OCI-LY1 (cell line): ENCODE data around the gene PRM2.

ENCODE experiments used
- H2AFZ ChIP-seq: fragments of 200-600 bp; sonication (generic), shearing (Covaris generic); 2 replicates; pipeline ENCODE4 v1.6.0; 2014; ENCODE audit warnings: antibody characterized with exemption, mild to moderate bottlenecking, low read length
- H3F3A ChIP-seq: fragments of 200-600 bp; sonication (generic), shearing (Covaris generic); 2 replicates; pipeline ENCODE4 v1.6.0; 2014; ENCODE audit warnings: mild to moderate bottlenecking, antibody characterized with exemption, low read length, moderate library complexity; ENCODE audit not compliant: insufficient read depth
- H3K27ac ChIP-seq: fragments of 200-600 bp; sonication (generic); 2 replicates; pipeline ENCODE4 v1.5.1; 2014; ENCODE audit warnings: low read length, mixed run types, mild to moderate bottlenecking, low read depth; ENCODE audit not compliant: poor library complexity, severe bottlenecking
- H3K27me3 ChIP-seq: fragments of 200-600 bp; sonication (generic); 2 replicates; pipeline ENCODE4 v1.6.0; 2014; ENCODE audit warnings: antibody characterized with exemption, mild to moderate bottlenecking, low read length, moderate library complexity; ENCODE audit not compliant: insufficient read depth
- H3K36me3 ChIP-seq: fragments of 200-600 bp; sonication (generic); 2 replicates; pipeline ENCODE4 v1.6.1; 2014; ENCODE audit warnings: mild to moderate bottlenecking, antibody characterized with exemption, low read length, moderate library complexity, mixed read lengths; ENCODE audit not compliant: insufficient read depth
- H3K4me1 ChIP-seq: fragments of 200-600 bp; sonication (generic); 2 replicates; pipeline ENCODE4 v1.5.1; 2014; ENCODE audit warnings: mild to moderate bottlenecking, low read length, moderate library complexity; ENCODE audit not compliant: insufficient read depth, severe bottlenecking
- H3K4me2 ChIP-seq: fragments of 200-600 bp; sonication (generic), shearing (Covaris generic); 2 replicates; pipeline ENCODE4 v1.6.1; 2014; ENCODE audit warnings: low read length
- H3K4me3 ChIP-seq: fragments of 200-600 bp; sonication (generic); 2 replicates; pipeline ENCODE4 v1.5.1; 2014; ENCODE audit warnings: low read length, low read depth, mild to moderate bottlenecking, mixed read lengths; ENCODE audit not compliant: poor library complexity, severe bottlenecking
- H3K79me2 ChIP-seq: fragments of 200-600 bp; shearing (Covaris generic); 2 replicates; pipeline ENCODE4 v1.6.1; 2016; ENCODE audit warnings: mixed run types, low read length, mixed read lengths; ENCODE audit not compliant: insufficient read depth
- H3K9ac ChIP-seq: fragments of 200-600 bp; sonication (generic), shearing (Covaris generic); 2 replicates; pipeline ENCODE4 v1.6.1; 2014; ENCODE audit warnings: mild to moderate bottlenecking, low read length, mixed read lengths
- H3K9me2 ChIP-seq: fragments of 200-600 bp; sonication (generic), shearing (Covaris generic); 2 replicates; pipeline ENCODE4 v1.6.1; 2014; ENCODE audit warnings: low read depth, mild to moderate bottlenecking, low read length, mixed read lengths
- H3K9me3 ChIP-seq: fragments of 200-600 bp; shearing (Covaris generic); 2 replicates; pipeline ENCODE4 v1.6.1; 2014; ENCODE audit warnings: low read length, mixed read lengths
- H4K20me1 ChIP-seq: fragments of 200-600 bp; sonication (generic), shearing (Covaris generic); 2 replicates; pipeline ENCODE4 v1.6.0; 2016; ENCODE audit warnings: mild to moderate bottlenecking, low read length; ENCODE audit not compliant: insufficient read depth
- EZH2 ChIP-seq: fragments of 200-600 bp; sonication (generic), shearing (Covaris generic); IDR thresholded peaks from 2 replicates; pipeline ENCODE4 v1.8.0; 2017; ENCODE audit warnings: borderline replicate concordance, mixed run types, mild to moderate bottlenecking, antibody characterized with exemption, low read length, moderate library complexity, mixed read lengths
- TF ChIP-seq, protein P1 (sequence below): fragments of 200-600 bp; sonication (generic), shearing (Covaris generic); IDR thresholded peaks from 2 replicates; pipeline ENCODE4 v1.5.1; 2017; ENCODE audit warnings: mild to moderate bottlenecking, antibody characterized with exemption, low read length, moderate library complexity, mixed read lengths

PRM2 gene

DNA sequence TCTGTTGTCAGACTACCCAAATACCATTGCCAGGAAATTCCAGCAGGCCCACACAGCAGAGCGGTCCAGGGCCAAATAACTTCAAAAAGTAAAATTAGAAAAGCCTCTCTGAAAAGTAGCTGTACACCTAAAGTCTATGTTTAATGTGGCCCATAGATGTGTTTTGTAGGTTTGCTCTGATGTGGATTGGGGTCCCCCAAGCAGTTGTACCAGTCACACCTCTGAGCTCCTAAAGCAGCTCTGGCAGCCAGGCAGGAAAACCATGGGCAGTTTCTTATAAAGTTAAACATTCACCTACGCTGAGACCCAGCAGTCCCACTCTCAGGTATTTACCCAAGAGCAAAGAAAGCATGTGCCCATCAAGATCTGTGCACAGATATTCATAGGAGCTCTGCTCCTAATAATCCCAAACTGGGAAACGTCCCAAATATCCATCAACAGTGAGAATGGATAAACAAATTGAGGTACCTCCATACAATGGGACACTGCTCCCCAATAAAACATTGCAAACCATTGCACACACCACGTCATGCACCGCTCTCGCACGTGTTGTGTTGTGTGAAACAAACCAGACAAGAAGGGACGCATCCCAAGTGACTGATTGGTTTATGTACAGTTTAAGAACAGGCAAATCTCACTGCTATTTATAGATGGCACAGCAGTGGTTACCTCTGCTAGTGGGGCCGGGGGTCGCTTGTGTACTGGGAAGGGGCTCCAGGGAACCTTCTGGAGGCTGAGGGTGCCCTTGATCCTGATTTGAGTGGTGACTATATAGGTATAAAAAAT, 20.6 kb upstream of the PRM2 start:
- H3K79me2 ChIP-seq: no peaks in the 10 kb centered on the region
- H3K27me3 ChIP-seq: no peaks in the 10 kb centered on the region
- H2AFZ ChIP-seq: no peak overlapping the region
- H3K4me1 ChIP-seq: peaks cover 76% of the 10 kb centered on the region
- no peaks in the 10 kb centered on the region for H4K20me1 ChIP-seq
- no peaks in the 10 kb centered on the region for H3K9me2 ChIP-seq
- H3K27ac ChIP-seq: peak overlapping the region; percentile 98
- H3K9ac ChIP-seq: peak overlapping the region; percentile 59
- peak overlapping the region; percentile 22 for H3K4me3 ChIP-seq
- no peaks in the 10 kb centered on the region for H3K36me3 ChIP-seq
- H3K4me2 ChIP-seq: peak overlapping the region; percentile 62
- peaks cover 8% of the 10 kb centered on the region for H3F3A ChIP-seq
- H3K9me3 ChIP-seq: no peaks in the 10 kb centered on the region
- TF ChIP-seq, protein P1, sequence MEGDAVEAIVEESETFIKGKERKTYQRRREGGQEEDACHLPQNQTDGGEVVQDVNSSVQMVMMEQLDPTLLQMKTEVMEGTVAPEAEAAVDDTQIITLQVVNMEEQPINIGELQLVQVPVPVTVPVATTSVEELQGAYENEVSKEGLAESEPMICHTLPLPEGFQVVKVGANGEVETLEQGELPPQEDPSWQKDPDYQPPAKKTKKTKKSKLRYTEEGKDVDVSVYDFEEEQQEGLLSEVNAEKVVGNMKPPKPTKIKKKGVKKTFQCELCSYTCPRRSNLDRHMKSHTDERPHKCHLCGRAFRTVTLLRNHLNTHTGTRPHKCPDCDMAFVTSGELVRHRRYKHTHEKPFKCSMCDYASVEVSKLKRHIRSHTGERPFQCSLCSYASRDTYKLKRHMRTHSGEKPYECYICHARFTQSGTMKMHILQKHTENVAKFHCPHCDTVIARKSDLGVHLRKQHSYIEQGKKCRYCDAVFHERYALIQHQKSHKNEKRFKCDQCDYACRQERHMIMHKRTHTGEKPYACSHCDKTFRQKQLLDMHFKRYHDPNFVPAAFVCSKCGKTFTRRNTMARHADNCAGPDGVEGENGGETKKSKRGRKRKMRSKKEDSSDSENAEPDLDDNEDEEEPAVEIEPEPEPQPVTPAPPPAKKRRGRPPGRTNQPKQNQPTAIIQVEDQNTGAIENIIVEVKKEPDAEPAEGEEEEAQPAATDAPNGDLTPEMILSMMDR: no peak
- no peak for TF ChIP-seq EZH2

DNA sequence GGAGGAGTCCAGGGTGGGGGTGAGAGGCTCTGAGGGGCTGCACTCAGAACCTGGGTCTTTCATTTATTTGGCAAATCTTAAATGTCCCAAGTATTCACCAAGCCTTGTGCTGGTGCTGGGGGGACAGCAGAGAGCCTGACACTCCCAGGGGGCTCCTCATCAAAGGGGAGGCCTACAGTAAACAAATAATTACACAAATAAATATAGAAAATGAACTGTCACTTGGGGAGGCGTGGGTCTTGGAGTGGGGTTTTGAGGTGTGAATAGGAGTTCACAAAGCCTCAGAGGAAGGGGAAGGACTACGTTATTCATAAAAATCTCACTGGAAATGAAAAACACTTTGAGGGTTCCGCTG, 20.0 kb upstream of the PRM2 start:
- no peaks in the 10 kb centered on the region for H3K36me3 ChIP-seq
- peak overlapping the region; percentile 98 for H3K27ac ChIP-seq
- peak overlapping the region; percentile 62; the same call in 1 of the 2 replicates for H3K4me2 ChIP-seq
- no peaks in the 10 kb centered on the region for H3K79me2 ChIP-seq
- no peaks in the 10 kb centered on the region for H3K9me3 ChIP-seq
- no peak overlapping the region for H3K4me3 ChIP-seq
- H3F3A ChIP-seq: peaks cover 8% of the 10 kb centered on the region
- TF ChIP-seq, protein P1: no peak
- TF ChIP-seq EZH2: no peak
- H3K4me1 ChIP-seq: peaks cover 76% of the 10 kb centered on the region
- H4K20me1 ChIP-seq: no peaks in the 10 kb centered on the region
- no peaks in the 10 kb centered on the region for H3K9me2 ChIP-seq
- H3K9ac ChIP-seq: peak overlapping the region; percentile 59; the same call in 1 of the 2 replicates
- no peak overlapping the region for H2AFZ ChIP-seq
- no peaks in the 10 kb centered on the region for H3K27me3 ChIP-seq

DNA sequence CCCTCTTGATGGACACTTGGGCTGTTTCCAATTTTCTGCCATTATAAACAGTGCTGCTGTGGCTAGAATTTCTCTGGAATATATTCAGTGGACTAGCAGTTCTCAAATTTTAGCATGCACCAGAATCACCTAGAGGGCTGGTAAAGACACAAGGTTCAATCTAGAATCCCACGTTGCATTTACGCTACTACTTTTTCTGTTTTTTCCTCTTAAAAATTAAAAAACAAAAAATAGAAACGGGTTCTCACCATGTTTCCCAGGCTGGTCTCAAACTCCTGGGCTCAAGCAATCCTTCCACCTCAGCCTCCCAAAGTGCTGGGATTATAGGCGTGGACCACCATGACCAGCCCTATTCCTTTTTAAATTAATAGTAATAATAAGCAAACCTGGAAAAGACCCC, 19.4 kb upstream of the PRM2 start:
- Histone ChIP-seq H3K9ac (peak overlapping the region; percentile 59; the same call in 1 of the 2 replicates), H3K4me2 (no peak overlapping the region; the same call in 1 of the 2 replicates), H3K9me3 (no peaks in the 10 kb centered on the region), H3K4me3 (no peak overlapping the region), H3K79me2 (no peaks in the 10 kb centered on the region), H3K27me3 (no peaks in the 10 kb centered on the region), H4K20me1 (no peaks in the 10 kb centered on the region), H3F3A (peaks cover 8% of the 10 kb centered on the region), H3K4me1 (peaks cover 76% of the 10 kb centered on the region), H2AFZ (no peak overlapping the region), H3K9me2 (no peaks in the 10 kb centered on the region), H3K36me3 (no peaks in the 10 kb centered on the region), H3K27ac (peak overlapping the region; percentile 98)
- no peak for TF ChIP-seq EZH2
- TF ChIP-seq, protein P1: no peak
